ENCODE results near the gene SIRT6.

GRCh38 chr19:4138445-4138844 is 43.9 kb downstream of the SIRT6 start:
- TF ChIP-seq CTCF (conservative IDR thresholded peaks at IDR 0.05; ENCODE audit: low read depth, low read length): no peak
- TF ChIP-seq EZH2phosphoT487 (IDR thresholded peaks at IDR 0.05; ENCODE audit: borderline replicate concordance, low read length): no peak
- no peak for TF ChIP-seq EZH2 (IDR thresholded peaks at IDR 0.05; ENCODE audit: low read length, unreplicated experiment)

Measured in PC-3 (cell line).